OCI-LY1 (cell line): ENCODE results near the gene LRRFIP2.

ENCODE experiments used
- H2AFZ ChIP-seq: fragments of 200-600 bp; sonication (generic), shearing (Covaris generic); 2 replicates; pipeline ENCODE4 v1.6.0; 2014; ENCODE audit warnings: antibody characterized with exemption, mild to moderate bottlenecking, low read length
- H3F3A ChIP-seq: fragments of 200-600 bp; sonication (generic), shearing (Covaris generic); 2 replicates; pipeline ENCODE4 v1.6.0; 2014; ENCODE audit warnings: mild to moderate bottlenecking, antibody characterized with exemption, low read length, moderate library complexity; ENCODE audit not compliant: insufficient read depth
- H3K27ac ChIP-seq: fragments of 200-600 bp; sonication (generic); 2 replicates; pipeline ENCODE4 v1.5.1; 2014; ENCODE audit warnings: low read length, mixed run types, mild to moderate bottlenecking, low read depth; ENCODE audit not compliant: poor library complexity, severe bottlenecking
- H3K27me3 ChIP-seq: fragments of 200-600 bp; sonication (generic); 2 replicates; pipeline ENCODE4 v1.6.0; 2014; ENCODE audit warnings: antibody characterized with exemption, mild to moderate bottlenecking, low read length, moderate library complexity; ENCODE audit not compliant: insufficient read depth
- H3K36me3 ChIP-seq: fragments of 200-600 bp; sonication (generic); 2 replicates; pipeline ENCODE4 v1.6.1; 2014; ENCODE audit warnings: mild to moderate bottlenecking, antibody characterized with exemption, low read length, moderate library complexity, mixed read lengths; ENCODE audit not compliant: insufficient read depth
- H3K4me1 ChIP-seq: fragments of 200-600 bp; sonication (generic); 2 replicates; pipeline ENCODE4 v1.5.1; 2014; ENCODE audit warnings: mild to moderate bottlenecking, low read length, moderate library complexity; ENCODE audit not compliant: insufficient read depth, severe bottlenecking
- H3K4me2 ChIP-seq: fragments of 200-600 bp; sonication (generic), shearing (Covaris generic); 2 replicates; pipeline ENCODE4 v1.6.1; 2014; ENCODE audit warnings: low read length
- H3K4me3 ChIP-seq: fragments of 200-600 bp; sonication (generic); 2 replicates; pipeline ENCODE4 v1.5.1; 2014; ENCODE audit warnings: low read length, low read depth, mild to moderate bottlenecking, mixed read lengths; ENCODE audit not compliant: poor library complexity, severe bottlenecking
- H3K79me2 ChIP-seq: fragments of 200-600 bp; shearing (Covaris generic); 2 replicates; pipeline ENCODE4 v1.6.1; 2016; ENCODE audit warnings: mixed run types, low read length, mixed read lengths; ENCODE audit not compliant: insufficient read depth
- H3K9ac ChIP-seq: fragments of 200-600 bp; sonication (generic), shearing (Covaris generic); 2 replicates; pipeline ENCODE4 v1.6.1; 2014; ENCODE audit warnings: mild to moderate bottlenecking, low read length, mixed read lengths
- H3K9me2 ChIP-seq: fragments of 200-600 bp; sonication (generic), shearing (Covaris generic); 2 replicates; pipeline ENCODE4 v1.6.1; 2014; ENCODE audit warnings: low read depth, mild to moderate bottlenecking, low read length, mixed read lengths
- H3K9me3 ChIP-seq: fragments of 200-600 bp; shearing (Covaris generic); 2 replicates; pipeline ENCODE4 v1.6.1; 2014; ENCODE audit warnings: low read length, mixed read lengths
- H4K20me1 ChIP-seq: fragments of 200-600 bp; sonication (generic), shearing (Covaris generic); 2 replicates; pipeline ENCODE4 v1.6.0; 2016; ENCODE audit warnings: mild to moderate bottlenecking, low read length; ENCODE audit not compliant: insufficient read depth
- EZH2 ChIP-seq: fragments of 200-600 bp; sonication (generic), shearing (Covaris generic); IDR thresholded peaks from 2 replicates; pipeline ENCODE4 v1.8.0; 2017; ENCODE audit warnings: borderline replicate concordance, mixed run types, mild to moderate bottlenecking, antibody characterized with exemption, low read length, moderate library complexity, mixed read lengths
- TF ChIP-seq, protein P1 (sequence below): fragments of 200-600 bp; sonication (generic), shearing (Covaris generic); IDR thresholded peaks from 2 replicates; pipeline ENCODE4 v1.5.1; 2017; ENCODE audit warnings: mild to moderate bottlenecking, antibody characterized with exemption, low read length, moderate library complexity, mixed read lengths

Gene LRRFIP2

DNA sequence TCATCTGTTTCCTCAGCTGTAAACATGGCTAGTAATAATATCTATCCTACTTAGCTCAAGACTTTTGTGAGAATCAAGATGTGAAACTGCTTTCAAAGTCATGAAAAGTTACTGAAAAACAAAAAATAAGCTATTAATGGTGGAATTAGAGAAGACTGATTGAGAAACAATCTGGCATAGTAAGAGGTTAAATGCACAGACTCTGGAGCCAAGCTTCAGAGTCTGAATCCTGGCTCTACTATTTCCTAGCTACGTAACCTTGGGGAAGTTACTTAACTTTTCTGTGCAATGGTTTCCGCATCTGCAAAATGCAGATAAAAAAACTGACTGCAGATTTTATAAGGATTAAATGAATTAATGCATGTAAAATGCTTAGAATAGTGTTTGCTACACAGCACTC, 28.8 kb downstream of the LRRFIP2 start:
- Histone ChIP-seq H3K9me3 (no peaks in the 10 kb centered on the region), H4K20me1 (no peaks in the 10 kb centered on the region), H2AFZ (no peak overlapping the region), H3F3A (no peaks in the 10 kb centered on the region), H3K4me1 (peaks cover 8% of the 10 kb centered on the region), H3K4me3 (no peak overlapping the region), H3K9ac (no peak overlapping the region), H3K27ac (no peak overlapping the region), H3K4me2 (no peak overlapping the region), H3K36me3 (peaks cover 51% of the 10 kb centered on the region), H3K79me2 (no peaks in the 10 kb centered on the region), H3K27me3 (no peaks in the 10 kb centered on the region), H3K9me2 (no peaks in the 10 kb centered on the region)
- no peak for TF ChIP-seq EZH2
- TF ChIP-seq, protein P1, sequence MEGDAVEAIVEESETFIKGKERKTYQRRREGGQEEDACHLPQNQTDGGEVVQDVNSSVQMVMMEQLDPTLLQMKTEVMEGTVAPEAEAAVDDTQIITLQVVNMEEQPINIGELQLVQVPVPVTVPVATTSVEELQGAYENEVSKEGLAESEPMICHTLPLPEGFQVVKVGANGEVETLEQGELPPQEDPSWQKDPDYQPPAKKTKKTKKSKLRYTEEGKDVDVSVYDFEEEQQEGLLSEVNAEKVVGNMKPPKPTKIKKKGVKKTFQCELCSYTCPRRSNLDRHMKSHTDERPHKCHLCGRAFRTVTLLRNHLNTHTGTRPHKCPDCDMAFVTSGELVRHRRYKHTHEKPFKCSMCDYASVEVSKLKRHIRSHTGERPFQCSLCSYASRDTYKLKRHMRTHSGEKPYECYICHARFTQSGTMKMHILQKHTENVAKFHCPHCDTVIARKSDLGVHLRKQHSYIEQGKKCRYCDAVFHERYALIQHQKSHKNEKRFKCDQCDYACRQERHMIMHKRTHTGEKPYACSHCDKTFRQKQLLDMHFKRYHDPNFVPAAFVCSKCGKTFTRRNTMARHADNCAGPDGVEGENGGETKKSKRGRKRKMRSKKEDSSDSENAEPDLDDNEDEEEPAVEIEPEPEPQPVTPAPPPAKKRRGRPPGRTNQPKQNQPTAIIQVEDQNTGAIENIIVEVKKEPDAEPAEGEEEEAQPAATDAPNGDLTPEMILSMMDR: no peak

DNA sequence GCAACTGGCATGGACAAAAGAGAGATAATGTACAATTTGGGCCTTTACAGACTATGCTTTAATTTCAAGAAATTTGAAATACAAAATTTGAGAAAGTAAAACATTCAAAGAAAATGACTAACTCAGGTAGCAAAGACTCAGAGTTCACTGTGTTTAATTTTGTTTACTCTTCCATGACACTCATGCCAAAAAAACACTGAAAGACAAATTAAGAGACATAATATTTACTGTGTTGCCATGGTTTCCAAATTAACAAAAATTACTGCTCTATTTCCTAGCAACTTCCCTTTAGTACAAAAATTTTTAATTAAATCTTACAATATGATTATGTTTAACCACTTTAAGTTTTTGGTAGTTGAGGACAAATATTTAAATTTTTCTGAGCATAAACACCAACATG, 29.6 kb downstream of the LRRFIP2 start:
- no peak for TF ChIP-seq EZH2
- no peak overlapping the region for H3K9ac ChIP-seq
- no peaks in the 10 kb centered on the region for H4K20me1 ChIP-seq
- peaks cover 12% of the 10 kb centered on the region for H3K4me1 ChIP-seq
- no peak overlapping the region for H3K4me2 ChIP-seq
- H2AFZ ChIP-seq: no peak overlapping the region
- no peak overlapping the region for H3K4me3 ChIP-seq
- H3K27me3 ChIP-seq: no peaks in the 10 kb centered on the region
- H3K79me2 ChIP-seq: no peaks in the 10 kb centered on the region
- no peak overlapping the region for H3K27ac ChIP-seq
- no peaks in the 10 kb centered on the region for H3F3A ChIP-seq
- H3K36me3 ChIP-seq: peaks cover 51% of the 10 kb centered on the region
- H3K9me3 ChIP-seq: no peaks in the 10 kb centered on the region
- H3K9me2 ChIP-seq: no peaks in the 10 kb centered on the region

DNA sequence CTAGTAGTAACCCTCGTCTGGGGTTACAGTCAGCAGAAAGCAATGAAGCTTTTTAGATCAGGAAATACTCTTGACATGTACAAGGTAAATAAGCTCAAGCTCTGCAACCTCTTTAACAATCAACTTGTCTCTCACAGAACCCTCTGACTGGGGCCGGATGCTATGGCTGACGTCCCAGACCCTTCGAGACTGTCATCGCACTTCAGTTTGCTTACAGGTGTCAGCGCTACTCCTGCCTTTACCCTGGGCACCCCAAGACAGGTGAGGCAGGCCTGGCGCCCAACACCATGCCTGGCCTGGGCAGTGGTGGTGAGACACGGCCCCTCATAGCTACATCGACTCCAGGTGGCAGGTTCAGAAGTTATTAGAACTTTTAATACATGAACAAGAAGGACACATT, 30.6 kb downstream of the LRRFIP2 start:
- no peak overlapping the region for H3K4me2 ChIP-seq
- H3K9ac ChIP-seq: no peak overlapping the region
- H3K79me2 ChIP-seq: no peaks in the 10 kb centered on the region
- TF ChIP-seq, protein P1: no peak
- TF ChIP-seq EZH2: no peak
- peaks cover 12% of the 10 kb centered on the region for H3K4me1 ChIP-seq
- H3K36me3 ChIP-seq: peaks cover 51% of the 10 kb centered on the region
- H3K27ac ChIP-seq: no peak overlapping the region
- no peak overlapping the region for H2AFZ ChIP-seq
- H3K27me3 ChIP-seq: no peaks in the 10 kb centered on the region
- H3F3A ChIP-seq: no peaks in the 10 kb centered on the region
- no peak overlapping the region for H3K4me3 ChIP-seq
- no peaks in the 10 kb centered on the region for H4K20me1 ChIP-seq
- no peaks in the 10 kb centered on the region for H3K9me2 ChIP-seq
- no peaks in the 10 kb centered on the region for H3K9me3 ChIP-seq

DNA sequence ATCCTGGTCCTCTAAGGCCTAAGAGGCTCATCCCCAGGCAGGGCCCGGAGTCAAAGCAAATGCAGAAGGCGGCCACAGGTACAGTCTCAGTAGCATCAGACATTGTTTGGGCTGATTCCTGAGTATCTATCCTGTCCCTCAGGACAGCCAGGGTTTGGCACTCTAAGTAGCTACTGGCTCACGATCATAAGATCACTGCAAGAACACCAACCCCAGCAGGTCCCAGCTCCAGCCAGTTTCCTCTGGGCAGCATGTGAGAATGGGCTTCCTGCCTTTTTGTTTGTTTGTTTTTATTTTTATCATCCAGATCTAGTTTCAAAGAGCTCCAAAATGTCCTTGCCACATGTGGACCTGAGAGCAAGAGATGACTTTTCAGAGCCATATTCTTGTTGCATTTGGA, 32.7 kb downstream of the LRRFIP2 start:
- Histone ChIP-seq H3K9ac (no peak overlapping the region), H4K20me1 (no peaks in the 10 kb centered on the region), H3K79me2 (no peaks in the 10 kb centered on the region)

More for the DNA sequence above, 32.7 kb downstream of the LRRFIP2 start:
- no peak overlapping the region for H3K4me3 ChIP-seq
- H3K9me2 ChIP-seq: no peaks in the 10 kb centered on the region
- H3K27ac ChIP-seq: no peak overlapping the region
- no peaks in the 10 kb centered on the region for H3F3A ChIP-seq
- H3K9me3 ChIP-seq: no peaks in the 10 kb centered on the region
- H3K4me1 ChIP-seq: peaks cover 12% of the 10 kb centered on the region
- no peak overlapping the region for H2AFZ ChIP-seq
- no peak overlapping the region for H3K4me2 ChIP-seq
- no peak for TF ChIP-seq EZH2
- TF ChIP-seq, protein P1: no peak
- peaks cover 32% of the 10 kb centered on the region for H3K36me3 ChIP-seq
- H3K27me3 ChIP-seq: no peaks in the 10 kb centered on the region
